Hypothalamus (tissue), 51 donors: ENCODE data around the gene DRG1.
A peak's percentile ranks its signal among the peaks of the same experiment; 100 is the strongest.
"Not testable (repeated sequence)": the region's sequence is repeated elsewhere in the genome, so short reads cannot be mapped to it uniquely, and the experiment has no call there.

Experiments
- DNase-seq, 51 donors: peaks; one replicate each; lab custom pipeline; 2025; lab: John Stamatoyannopoulos, UW

DRG1 gene

GRCh38 chr22:31399211-31400022 lies at the start of gene DRG1:
TSS of gene DRG1 (plus strand) at chr22:31399604. CDS start at chr22:31399684, 80 bp downstream.
- DNase-seq = peak; percentile 58 to 99 (median 95)

- no peak for DNase-seq
Measured at GRCh38 chr22:31349960-31350359, 49.4 kb upstream of the DRG1 start.

- peak in 10 of 51 donors; percentile 5 to 56 (median 18) for DNase-seq
Measured at GRCh38 chr22:31350410-31350863, 49.0 kb upstream of the DRG1 start.

GRCh38 chr22:31354515-31354914 lies 44.9 kb upstream of the DRG1 start:
- DNase-seq = no peak

GRCh38 chr22:31360029-31360428 lies 39.4 kb upstream of the DRG1 start:
- DNase-seq = no peak

- DNase-seq = no peak
Measured at GRCh38 chr22:31361743-31362142, 37.7 kb upstream of the DRG1 start.

- DNase-seq = no peak
Measured at GRCh38 chr22:31363885-31364465, 35.4 kb upstream of the DRG1 start.

GRCh38 chr22:31367426-31367825 lies 32.0 kb upstream of the DRG1 start:
- no peak for DNase-seq

GRCh38 chr22:31377612-31378011 lies 21.8 kb upstream of the DRG1 start:
- no peak for DNase-seq

- no peak for DNase-seq
Measured at GRCh38 chr22:31378123-31378522, 21.3 kb upstream of the DRG1 start.

- not testable (repeated sequence) for DNase-seq
Measured at GRCh38 chr22:31378651-31379050, 20.8 kb upstream of the DRG1 start.

- no peak for DNase-seq
Measured at GRCh38 chr22:31393893-31394292, 5.5 kb upstream of the DRG1 start.

- DNase-seq = no peak
Measured at GRCh38 chr22:31394326-31394725, 5.1 kb upstream of the DRG1 start.

GRCh38 chr22:31398231-31398630 lies 1.2 kb upstream of the DRG1 start:
- no peak for DNase-seq

- DNase-seq = peak in 2 of 51 donors; percentile 1 to 12
Measured at GRCh38 chr22:31400023-31400397, 606 bp downstream of the DRG1 start.

GRCh38 chr22:31402350-31402749 lies 2.9 kb downstream of the DRG1 start:
- not testable (repeated sequence) for DNase-seq

- peak in 1 of 51 donors; percentile 9 for DNase-seq
Measured at GRCh38 chr22:31425331-31426050, 26.1 kb downstream of the DRG1 start.

- no peak for DNase-seq
Measured at GRCh38 chr22:31431950-31432349, 32.5 kb downstream of the DRG1 start.

- DNase-seq = no peak
Measured at GRCh38 chr22:31436132-31436531, 36.7 kb downstream of the DRG1 start.

GRCh38 chr22:31439808-31440207 lies 40.4 kb downstream of the DRG1 start:
- DNase-seq = no peak

GRCh38 chr22:31440681-31441080 lies 41.3 kb downstream of the DRG1 start:
- DNase-seq = no peak

- no peak for DNase-seq
Measured at GRCh38 chr22:31441652-31442051, 42.2 kb downstream of the DRG1 start.
